Endothelial cell of umbilical vein (primary cell): ENCODE measurements around the gene CNBD2. TPM values are rescaled to one million over a fixed set of nuclear protein-coding genes. Genes with fewer than 3 reads are reported as not detected.

ENCODE experiments used
- BruUV-seq: library from RNA; stranded (reverse); fragments of 400-500 nt; replicated peaks from 2 replicates; lab custom pipeline; 2021; lab: Mats Ljungman, UMichigan
- CTCF ChIA-PET: fragments of 300-600, 350-600 bp; sonication (Branson Sonifier 250); formaldehyde crosslinking; loops from one replicate; lab custom pipeline; 2021; ENCODE audit warnings: antibody characterized with exemption, inconsistent platforms; lab: Charles Lee
- POLR2A ChIA-PET: fragments of 300-600, 350-600 bp; sonication (Branson Sonifier 250); formaldehyde crosslinking; loops from one replicate; lab custom pipeline; 2021; ENCODE audit warnings: antibody characterized with exemption, inconsistent platforms; lab: Charles Lee
- DNase-seq: peaks from one replicate; pipeline ENCODE4 v3.0.0-alpha.2; 2011; ENCODE audit warnings: low read depth, low spot score
- FAIRE-seq: peaks from 2 replicates; lab custom pipeline; 2011; peaks lifted over from hg19 to GRCh38; lab: Jason Lieb, UNC
- H2AFZ ChIP-seq: 2 replicates; pipeline ENCODE4 v1.6.0; 2012; ENCODE audit warnings: low read depth, low read length, control low read depth, inconsistent platforms
- H3K27ac ChIP-seq: 2 replicates; pipeline ENCODE4 v1.5.1; 2011; ENCODE audit warnings: low read depth, mild to moderate bottlenecking, control low read depth, low read length, moderate library complexity; ENCODE audit not compliant: insufficient read depth
- H3K27me3 ChIP-seq, 2 experiments: 2 replicates each; pipeline versions ENCODE4 v1.6.0 to v1.6.1; 2011; ENCODE audit warnings: low read length in 2 of 2, mixed read lengths in 1 of 2; ENCODE audit not compliant: control insufficient read depth in 2 of 2, insufficient read depth in 2 of 2
- H3K36me3 ChIP-seq, 2 experiments: 2 replicates in 1 of 2; 3 replicates in 1 of 2; pipeline ENCODE4 v1.5.1; 2011; ENCODE audit warnings: low read length in 2 of 2, mild to moderate bottlenecking in 1 of 2, moderate library complexity in 1 of 2; ENCODE audit not compliant: control insufficient read depth in 2 of 2, insufficient read depth in 2 of 2; ENCODE audit errors: extremely low read depth in 1 of 2
- H3K4me1 ChIP-seq: 3 replicates; pipeline ENCODE4 v1.5.1; 2011; ENCODE audit warnings: mild to moderate bottlenecking, low read length; ENCODE audit not compliant: control insufficient read depth, insufficient read depth; ENCODE audit errors: extremely low read depth
- H3K4me2 ChIP-seq: 2 replicates; pipeline ENCODE4 v1.6.1; 2011; ENCODE audit warnings: low read length, control low read depth, mixed read lengths; ENCODE audit not compliant: insufficient read depth
- H3K4me3 ChIP-seq, 3 experiments: fragments of 200-600 bp in 1 of 3; sonication (generic), shearing (Covaris generic) in 1 of 3; replicated peaks in 1 of 3; 2 replicates each; pipeline ENCODE4 v1.5.1; 2011 to 2016; ENCODE audit warnings: control low read depth in 3 of 3, low read length in 3 of 3, mild to moderate bottlenecking in 2 of 3, inconsistent platforms in 1 of 3, low read depth in 1 of 3, moderate library complexity in 1 of 3; ENCODE audit not compliant: insufficient read depth in 1 of 3
- H3K79me2 ChIP-seq: 2 replicates; pipeline ENCODE4 v1.6.0; 2012; ENCODE audit warnings: low read length, inconsistent platforms; ENCODE audit not compliant: control insufficient read depth, insufficient read depth
- H3K9ac ChIP-seq: replicated peaks from 2 replicates; pipeline ENCODE3; 2011; ENCODE audit warnings: low read length, control low read depth; ENCODE audit not compliant: insufficient read depth; ENCODE audit errors: extremely low read depth
- H3K9me1 ChIP-seq: replicated peaks from 3 replicates; pipeline ENCODE4 v1.6.0; 2011; ENCODE audit warnings: mild to moderate bottlenecking, low read length; ENCODE audit not compliant: control insufficient read depth, insufficient read depth; ENCODE audit errors: extremely low read depth
- H3K9me3 ChIP-seq: replicated peaks from 2 replicates; pipeline ENCODE4 v1.5.1; 2012; ENCODE audit warnings: low read length, inconsistent platforms; ENCODE audit not compliant: control insufficient read depth, insufficient read depth
- H4K20me1 ChIP-seq: replicated peaks from 2 replicates; pipeline ENCODE3; 2011; ENCODE audit warnings: mild to moderate bottlenecking, low read length; ENCODE audit not compliant: control insufficient read depth, insufficient read depth; ENCODE audit errors: extremely low read depth
- CTCF ChIP-seq, 2 donors: IDR thresholded peaks; 1 replicate in 1 of 2; 2 replicates in 1 of 2; pipeline ENCODE4 v1.5.1; 2011; ENCODE audit warnings: low read length in 2 of 2, mild to moderate bottlenecking in 2 of 2, moderate library complexity in 2 of 2, control low read depth in 1 of 2, inconsistent platforms in 1 of 2, low read depth in 1 of 2; ENCODE audit not compliant: insufficient read depth in 1 of 2; ENCODE audit errors: extremely low read depth in 1 of 2
- EZH2 ChIP-seq: IDR thresholded peaks from 2 replicates; pipeline ENCODE4 v1.6.1; 2012; ENCODE audit warnings: borderline replicate concordance, low read depth, mild to moderate bottlenecking, moderate library complexity, low read length, inconsistent platforms; ENCODE audit not compliant: severe bottlenecking
- FOS ChIP-seq: IDR thresholded peaks from 2 replicates; pipeline ENCODE4 v1.6.1; 2011; ENCODE audit warnings: mild to moderate bottlenecking, low read length, moderate library complexity, borderline replicate concordance; ENCODE audit not compliant: insufficient read depth
- GATA2 ChIP-seq: IDR thresholded peaks from 2 replicates; pipeline ENCODE4 v1.7.0; 2011; ENCODE audit warnings: low read depth, mild to moderate bottlenecking, moderate library complexity, mixed read lengths, low read length; ENCODE audit not compliant: insufficient read length, insufficient read depth
- JUN ChIP-seq: IDR thresholded peaks from 2 replicates; pipeline ENCODE4 v1.6.1; 2011; ENCODE audit warnings: borderline replicate concordance, low read depth; ENCODE audit not compliant: insufficient read length, insufficient read depth
- MAX ChIP-seq: IDR thresholded peaks from 2 replicates; pipeline ENCODE4 v1.6.1; 2011; ENCODE audit not compliant: insufficient read depth, insufficient read length
- MYC ChIP-seq: IDR thresholded peaks from one replicate; pipeline ENCODE4 v1.6.1; 2011; ENCODE audit warnings: mild to moderate bottlenecking, low read depth, low read length
- POLR2A ChIP-seq: IDR thresholded peaks from 2 replicates; pipeline ENCODE4 v1.6.1; 2012; ENCODE audit warnings: low read depth, mild to moderate bottlenecking, control low read depth, low read length
- POLR2AphosphoS5 ChIP-seq: IDR thresholded peaks from 2 replicates; pipeline ENCODE4 v1.6.1; 2012; ENCODE audit warnings: low read depth, mild to moderate bottlenecking, control low read depth, low read length, moderate library complexity; ENCODE audit not compliant: insufficient read depth
- dilution Hi-C: fragments of 300-500 bp; cut with MboI; formaldehyde crosslinking; loops from one replicate; pipeline ENCODE4 v1.15.0; 2019; ENCODE audit warnings: low sequenced_read_pairs; ENCODE audit not compliant: extremely low pct_ligation_motif_present
- intact Hi-C: fragments of 100-400 bp; cut with micrococcal nuclease; formaldehyde crosslinking; loops from one replicate; pipeline ENCODE4 v1.10.0; 2022
- polyA plus RNA-seq, 4 experiments: library from polyadenylated mRNA; depleted of rRNA in 3 of 4; stranded (reverse) in 3 of 4; unstranded in 1 of 4; fragments of >200 nt; gene quantifications; 2 replicates each; pipeline versions ENCODE4 v1.2.1 to v1.2.3, GENCODE V29; 2011 to 2012; ENCODE audit warnings: missing spikeins in 1 of 4
- total RNA-seq: library from RNA; stranded (reverse); gene quantifications from 2 replicates; pipeline ENCODE4 v1.2.3, GENCODE V29; 2021

CNBD2 gene
- total and polyA plus RNA-seq, 2 donors (not counting 3 experiments of a cell fraction or from before 2014, with no cell fraction given) = 4.9 to 7.5 TPM

DNA sequence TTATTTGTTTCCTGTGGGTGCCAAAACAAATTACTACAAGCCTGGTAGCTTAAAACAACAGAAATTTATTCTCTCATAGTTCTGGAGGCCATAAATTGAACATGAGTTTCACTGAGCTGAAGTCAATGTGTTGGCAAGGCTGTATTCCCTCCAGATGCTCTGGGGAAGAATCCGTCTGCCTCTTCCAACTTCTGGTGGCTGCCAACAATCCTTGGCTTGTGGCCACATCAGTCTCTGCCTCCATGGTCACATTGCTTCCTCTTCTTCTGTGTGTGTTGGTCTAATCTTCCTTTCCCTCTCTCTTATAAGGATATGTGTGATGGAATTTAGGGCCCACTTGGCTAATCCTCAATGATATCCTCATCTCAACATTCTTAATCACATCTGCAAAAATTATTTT is 93.4 kb downstream of the CNBD2 start:
- no peak for FAIRE-seq
- Histone ChIP-seq H3K79me2 (no peaks in the 10 kb centered on the region), H3K4me2 (no peak overlapping the region), H3K27me3 (no peaks in the 10 kb centered on the region), H3K9ac (no peak overlapping the region), H3K9me3 (no peaks in the 10 kb centered on the region), H3K27ac (no peak overlapping the region), H3K9me1 (no peaks in the 10 kb centered on the region), H3K4me3 (no peak overlapping the region), H3K36me3 (no peaks in the 10 kb centered on the region), H4K20me1 (no peaks in the 10 kb centered on the region), H3K4me1 (no peaks in the 10 kb centered on the region), H2AFZ (no peak overlapping the region)
- ChIA-PET POLR2A (no interaction called here), CTCF (no interaction called here)
- TF ChIP-seq JUN (no peak), POLR2AphosphoS5 (no peak), EZH2 (no peak), CTCF (IDR thresholded peaks at IDR 0.05; ENCODE audit: extremely low read depth in 1 of 2, insufficient read depth in 1 of 2, low read depth in 1 of 2, low read length in 2 of 2) (no peak), FOS (no peak), GATA2 (no peak), MYC (no peak), POLR2A (no peak), MAX (no peak)
- no peak for DNase-seq
- dilution Hi-C loops (no loop called here), intact Hi-C loops (no loop called here)
- no TSS peak for BruUV-seq
